DND-41 (cell line): Measurements from ENCODE around the gene KPTN.

ENCODE experiments used
- ATAC-seq: fragments of 200-7000 bp; cut with Tn5 transposase; 3 replicates; pipeline ENCODE4 v1.9.1; 2021; ENCODE audit warnings: low read depth; ENCODE audit not compliant: insufficient read depth
- DNase-seq: peaks from one replicate; pipeline ENCODE4 v3.0.0-alpha.2; 2020
- H2AFZ ChIP-seq: 2 replicates; pipeline ENCODE4 v1.6.0; 2012; ENCODE audit warnings: low read depth, low read length
- H3K27ac ChIP-seq: 2 replicates; pipeline ENCODE4 v1.5.1; 2012; ENCODE audit warnings: low read length, inconsistent platforms
- H3K27me3 ChIP-seq: fragments of 200-600 bp; sonication (generic); 2 replicates; pipeline ENCODE4 v1.6.0; 2012; ENCODE audit warnings: low read length, mild to moderate bottlenecking, inconsistent platforms; ENCODE audit not compliant: insufficient read depth, poor library complexity
- H3K36me3 ChIP-seq: 2 replicates; pipeline ENCODE4 v1.5.1; 2012; ENCODE audit warnings: low read length, inconsistent platforms; ENCODE audit not compliant: insufficient read depth
- H3K4me1 ChIP-seq: 2 replicates; pipeline ENCODE4 v1.5.1; 2012; ENCODE audit warnings: mild to moderate bottlenecking, low read length; ENCODE audit not compliant: insufficient read depth
- H3K4me2 ChIP-seq: 2 replicates; pipeline ENCODE4 v1.6.0; 2012; ENCODE audit warnings: mild to moderate bottlenecking, moderate library complexity, low read length, inconsistent platforms; ENCODE audit not compliant: insufficient read depth
- H3K4me3 ChIP-seq, 2 experiments: fragments of 200-600 bp in 1 of 2; shearing (Covaris generic) in 1 of 2; 2 replicates each; pipeline ENCODE4 v1.5.1; 2012 to 2016; ENCODE audit warnings: inconsistent platforms in 2 of 2, low read length in 2 of 2, mild to moderate bottlenecking in 2 of 2, low read depth in 1 of 2, moderate library complexity in 1 of 2
- H3K79me2 ChIP-seq: 2 replicates; pipeline ENCODE4 v1.6.0; 2012; ENCODE audit warnings: low read length, inconsistent platforms; ENCODE audit not compliant: insufficient read depth
- H3K9ac ChIP-seq: 2 replicates; pipeline ENCODE4 v1.6.0; 2012; ENCODE audit warnings: low read depth, mild to moderate bottlenecking, inconsistent platforms, low read length, moderate library complexity
- H3K9me3 ChIP-seq: 2 replicates; pipeline ENCODE4 v1.5.1; 2012; ENCODE audit warnings: low read length, moderate library complexity, mild to moderate bottlenecking, inconsistent platforms; ENCODE audit not compliant: insufficient read depth, severe bottlenecking
- H4K20me1 ChIP-seq: 2 replicates; pipeline ENCODE4 v1.6.0; 2012; ENCODE audit warnings: low read length; ENCODE audit not compliant: insufficient read depth
- CTCF ChIP-seq: IDR thresholded peaks from 2 replicates; pipeline ENCODE4 v1.5.1; 2012; ENCODE audit warnings: borderline replicate concordance, low read length, moderate library complexity, mild to moderate bottlenecking; ENCODE audit not compliant: poor library complexity, severe bottlenecking; ENCODE audit errors: extremely low read depth
- EZH2 ChIP-seq: IDR thresholded peaks from 3 replicates; pipeline ENCODE4 v1.6.1; 2012; ENCODE audit warnings: borderline replicate concordance, low read depth, mild to moderate bottlenecking, moderate library complexity, low read length, inconsistent platforms; ENCODE audit not compliant: severe bottlenecking

KPTN gene

GRCh38 chr19:47493378-47494210 is 9.6 kb upstream of the KPTN start:
- Histone ChIP-seq H3K4me1 (no peaks in the 10 kb centered on the region), H3K79me2 (no peaks in the 10 kb centered on the region), H4K20me1 (peaks cover 35% of the 10 kb centered on the region), H3K36me3 (peaks cover 82% of the 10 kb centered on the region), H3K27me3 (no peaks in the 10 kb centered on the region), H2AFZ (no peak overlapping the region), H3K4me2 (no peak overlapping the region), H3K9me3 (no peaks in the 10 kb centered on the region), H3K4me3 (no peak overlapping the region), H3K9ac (no peak overlapping the region), H3K27ac (no peak overlapping the region)
- DNase-seq (no peak), ATAC-seq (no peak)
- TF ChIP-seq CTCF (no peak), EZH2 (no peak)

GRCh38 chr19:47492571-47493377 is 8.8 kb upstream of the KPTN start:
- Histone ChIP-seq H3K27me3 (no peaks in the 10 kb centered on the region), H3K9ac (no peak overlapping the region), H3K4me2 (no peak overlapping the region), H3K27ac (no peak overlapping the region), H3K9me3 (no peaks in the 10 kb centered on the region), H3K36me3 (peaks cover 79% of the 10 kb centered on the region), H3K4me1 (no peaks in the 10 kb centered on the region), H4K20me1 (peaks cover 28% of the 10 kb centered on the region), H3K79me2 (no peaks in the 10 kb centered on the region), H3K4me3 (no peak overlapping the region), H2AFZ (no peak overlapping the region)
- TF ChIP-seq EZH2, result no peak
- TF ChIP-seq CTCF, result no peak
- ATAC-seq, result no peak
- no peak for DNase-seq

- H2AFZ ChIP-seq, result no peak overlapping the region
- no peaks in the 10 kb centered on the region for H3K9me3 ChIP-seq
- no peaks in the 10 kb centered on the region for H3K27me3 ChIP-seq
- no peak overlapping the region for H3K4me3 ChIP-seq
- TF ChIP-seq CTCF (no peak), EZH2 (no peak)
- ATAC-seq (no peak), DNase-seq (no peak)
- peaks cover 6% of the 10 kb centered on the region; the same call in 1 of the 2 replicates for H3K4me1 ChIP-seq
- H3K79me2 ChIP-seq, result no peaks in the 10 kb centered on the region
- H4K20me1 ChIP-seq, result peaks cover 25% of the 10 kb centered on the region
- H3K9ac ChIP-seq, result no peak overlapping the region
- peaks cover 76% of the 10 kb centered on the region for H3K36me3 ChIP-seq
- no peak overlapping the region for H3K27ac ChIP-seq
- H3K4me2 ChIP-seq, result no peak overlapping the region
These were observed 8.1 kb upstream of the KPTN start for GRCh38 chr19:47492137-47492533.
